IMR-90 (cell line): ENCODE results near the gene HOXD9. TPM values are rescaled to one million over a fixed set of nuclear protein-coding genes. Genes with fewer than 3 reads are reported as not detected.

Source experiments
- ATAC-seq: fragments of 200-7000 bp; cut with Tn5 transposase; 2 replicates; pipeline ENCODE4 v1.9.1; 2020; ENCODE audit warnings: low read depth, mild to moderate bottlenecking, moderate library complexity
- BruUV-seq: library from RNA; stranded (reverse); fragments of 400-500 nt; replicated peaks from 2 replicates; lab custom pipeline; 2021; lab: Mats Ljungman, UMichigan
- CTCF ChIA-PET: fragments of 300-600 bp; formaldehyde crosslinking; extraction: SDS; loops from one replicate; lab custom pipeline; 2021; ENCODE audit warnings: antibody characterized with exemption; lab: Yijun Ruan, JAX
- POLR2A ChIA-PET: fragments of 300-600 bp; sonication (Branson Sonifier 250); formaldehyde crosslinking; loops from one replicate; lab custom pipeline; 2022; ENCODE audit warnings: antibody characterized with exemption; ENCODE audit not compliant: unreplicated experiment; lab: Charles Lee
- DNase-seq: peaks from one replicate; pipeline ENCODE4 v3.0.0; 2013
- H2AFZ ChIP-seq: replicated peaks from 2 replicates; pipeline ENCODE3; 2013; ENCODE audit warnings: low read length, mild to moderate bottlenecking; ENCODE audit not compliant: poor library complexity
- H2AK5ac ChIP-seq: 2 replicates; pipeline ENCODE4 v1.6.1; 2013; ENCODE audit warnings: low read depth, low read length, inconsistent platforms
- H2AK9ac ChIP-seq: replicated peaks from 2 replicates; pipeline ENCODE3; 2013; ENCODE audit warnings: mild to moderate bottlenecking, low read depth, low read length, moderate library complexity; ENCODE audit not compliant: poor library complexity
- H2BK120ac ChIP-seq: 2 replicates; pipeline ENCODE4 v1.6.1; 2013; ENCODE audit warnings: low read depth, low read length, inconsistent platforms
- H2BK15ac ChIP-seq: 3 replicates; pipeline ENCODE4 v1.6.1; 2013; ENCODE audit warnings: low read depth, low read length, inconsistent platforms
- H2BK20ac ChIP-seq: 2 replicates; pipeline ENCODE4 v1.6.1; 2013; ENCODE audit warnings: low read depth, mild to moderate bottlenecking, inconsistent platforms, low read length, moderate library complexity
- H2BK5ac ChIP-seq: 2 replicates; pipeline ENCODE4 v1.6.1; 2013; ENCODE audit warnings: mild to moderate bottlenecking, low read depth, low read length, inconsistent platforms; ENCODE audit not compliant: poor library complexity, severe bottlenecking
- H3K14ac ChIP-seq: replicated peaks from 2 replicates; pipeline ENCODE4 v1.6.1; 2013; ENCODE audit warnings: low read depth, low read length, inconsistent platforms
- H3K18ac ChIP-seq: 2 replicates; pipeline ENCODE4 v1.6.1; 2013; ENCODE audit warnings: low read depth, low read length, control low read depth
- H3K23ac ChIP-seq: 2 replicates; pipeline ENCODE4 v1.6.1; 2013; ENCODE audit warnings: low read depth, low read length, inconsistent platforms
- H3K27ac ChIP-seq: 2 replicates; pipeline ENCODE4 v1.5.1; 2013; ENCODE audit warnings: mild to moderate bottlenecking, control low read depth, low read length; ENCODE audit not compliant: insufficient read depth
- H3K27me3 ChIP-seq: 2 replicates; pipeline ENCODE4 v1.6.1; 2013; ENCODE audit warnings: low read length; ENCODE audit not compliant: control insufficient read depth, insufficient read depth
- H3K36me3 ChIP-seq: 2 replicates; pipeline ENCODE4 v1.6.1; 2013; ENCODE audit warnings: low read length, mixed read lengths; ENCODE audit not compliant: control insufficient read depth, insufficient read depth
- H3K4ac ChIP-seq: 2 replicates; pipeline ENCODE4 v1.6.1; 2013; ENCODE audit warnings: low read depth, low read length, inconsistent platforms
- H3K4me1 ChIP-seq: 2 replicates; pipeline ENCODE4 v1.6.1; 2013; ENCODE audit warnings: low read length, mixed read lengths; ENCODE audit not compliant: control insufficient read depth, insufficient read depth
- H3K4me2 ChIP-seq: 2 replicates; pipeline ENCODE4 v1.6.1; 2013; ENCODE audit warnings: low read depth, mild to moderate bottlenecking, control low read depth, low read length, moderate library complexity
- H3K4me3 ChIP-seq: 2 replicates; pipeline ENCODE4 v1.5.1; 2013; ENCODE audit warnings: low read depth, mild to moderate bottlenecking, control low read depth, low read length, moderate library complexity; ENCODE audit not compliant: insufficient read depth
- H3K56ac ChIP-seq: 2 replicates; pipeline ENCODE4 v1.6.1; 2013; ENCODE audit warnings: low read length, inconsistent platforms; ENCODE audit not compliant: insufficient read depth; ENCODE audit errors: extremely low read depth
- H3K79me1 ChIP-seq, 2 experiments: 2 replicates each; pipeline ENCODE4 v1.6.1; 2013; ENCODE audit warnings: low read length in 2 of 2, inconsistent platforms in 1 of 2, low read depth in 1 of 2
- H3K9ac ChIP-seq: 2 replicates; pipeline ENCODE4 v1.6.1; 2013; ENCODE audit warnings: low read depth, low read length, control low read depth
- H3K9me1 ChIP-seq: 2 replicates; pipeline ENCODE4 v1.6.1; 2013; ENCODE audit warnings: low read length, inconsistent platforms; ENCODE audit not compliant: insufficient read depth
- H3K9me3 ChIP-seq: 2 replicates; pipeline ENCODE4 v1.6.1; 2013; ENCODE audit warnings: low read length; ENCODE audit not compliant: control insufficient read depth, insufficient read depth
- H4K20me1 ChIP-seq: 2 replicates; pipeline ENCODE4 v1.6.1; 2013; ENCODE audit warnings: low read length, inconsistent platforms; ENCODE audit not compliant: insufficient read depth
- H4K5ac ChIP-seq: 2 replicates; pipeline ENCODE4 v1.6.1; 2013; ENCODE audit warnings: mild to moderate bottlenecking, low read depth, low read length, control low read depth
- H4K8ac ChIP-seq, 2 experiments: 2 replicates each; pipeline ENCODE4 v1.6.1; 2013; ENCODE audit warnings: low read depth in 2 of 2, low read length in 2 of 2, control low read depth in 1 of 2, inconsistent platforms in 1 of 2
- H4K91ac ChIP-seq: 2 replicates; pipeline ENCODE4 v1.6.1; 2013; ENCODE audit warnings: low read depth, low read length, inconsistent platforms; ENCODE audit not compliant: insufficient read depth
- BHLHE40 ChIP-seq: fragments of 150-350 bp; IDR thresholded peaks from 2 replicates; pipeline ENCODE4 v1.6.1; 2016; ENCODE audit warnings: mild to moderate bottlenecking, low read depth, low read length
- CEBPB ChIP-seq: IDR thresholded peaks from 2 replicates; pipeline ENCODE4 v1.6.1; 2012; ENCODE audit warnings: low read depth, low read length, improper control_type of control experiment
- MAZ ChIP-seq: IDR thresholded peaks from 2 replicates; pipeline ENCODE4 v1.6.1; 2012; ENCODE audit warnings: low read depth, mild to moderate bottlenecking, low read length, improper control_type of control experiment, moderate library complexity, borderline replicate concordance
- MXI1 ChIP-seq: IDR thresholded peaks from 2 replicates; pipeline ENCODE4 v1.6.1; 2012; ENCODE audit warnings: low read depth, mild to moderate bottlenecking, low read length, moderate library complexity, borderline replicate concordance
- POLR2A ChIP-seq: IDR thresholded peaks from 2 replicates; pipeline ENCODE4 v1.6.1; 2012; ENCODE audit warnings: mild to moderate bottlenecking, low read depth, low read length
- WGBS, 2 experiments: methylation state at CpG; one replicate each; pipeline versions ENCODE4 v1.1.5 to v1.1.7; 2013; ENCODE audit warnings: missing lambda C conversion rate in 2 of 2; ENCODE audit not compliant: insufficient read length in 1 of 2; ENCODE audit errors: extremely low coverage in 2 of 2; 5-methylcytosine and 5-hydroxymethylcytosine counted together
- dilution Hi-C: fragments of 300-500 bp; cut with HindIII; formaldehyde crosslinking; loops from one replicate; pipeline ENCODE4 v1.14.3; 2018; ENCODE audit warnings: low sequenced_read_pairs; ENCODE audit not compliant: unreplicated experiment
- in situ Hi-C: fragments of 300-500 bp; cut with MboI; formaldehyde crosslinking; loops from 3 replicates; pipeline ENCODE4 v1.14.3; 2019; ENCODE audit warnings: low sequenced_read_pairs, inconsistent platforms, mixed read lengths
- intact Hi-C: fragments of 100-400 bp; cut with micrococcal nuclease; formaldehyde crosslinking; loops from 2 replicates; pipeline ENCODE4 v1.10.0; 2022
- polyA plus RNA-seq, 3 experiments: library from polyadenylated mRNA; depleted of rRNA; stranded (reverse); fragments of >200 nt; gene quantifications; 2 replicates each; pipeline ENCODE4 v1.2.3, GENCODE V29; 2012; ENCODE audit warnings: low replicate concordance in 1 of 3
- total RNA-seq: library from RNA; depleted of rRNA; stranded (reverse); fragments of >200 nt; gene quantifications from 2 replicates; pipeline ENCODE4 v1.2.3, GENCODE V29; 2012
- TF ChIP-seq, protein P1 (sequence below): conservative IDR thresholded peaks from 2 replicates; pipeline ENCODE4 v1.5.1; 2012; ENCODE audit warnings: mild to moderate bottlenecking, low read depth, low read length, improper control_type of control experiment
- TF ChIP-seq, protein P2 (sequence below): fragments of 150-350 bp; IDR thresholded peaks from 2 replicates; pipeline ENCODE4 v1.6.1; 2017; ENCODE audit warnings: mild to moderate bottlenecking, antibody characterized with exemption, low read length, low read depth
- TF ChIP-seq, protein P3 (sequence below): fragments of 150-350 bp; IDR thresholded peaks from 2 replicates; pipeline ENCODE4 v1.6.1; 2016; ENCODE audit warnings: low read depth, mild to moderate bottlenecking, low read length, moderate library complexity, borderline replicate concordance

The HOXD9 gene
- total and polyA plus RNA-seq, 2 of the 4 experiments (the other 2 are of a cell fraction): not detected

DNA sequence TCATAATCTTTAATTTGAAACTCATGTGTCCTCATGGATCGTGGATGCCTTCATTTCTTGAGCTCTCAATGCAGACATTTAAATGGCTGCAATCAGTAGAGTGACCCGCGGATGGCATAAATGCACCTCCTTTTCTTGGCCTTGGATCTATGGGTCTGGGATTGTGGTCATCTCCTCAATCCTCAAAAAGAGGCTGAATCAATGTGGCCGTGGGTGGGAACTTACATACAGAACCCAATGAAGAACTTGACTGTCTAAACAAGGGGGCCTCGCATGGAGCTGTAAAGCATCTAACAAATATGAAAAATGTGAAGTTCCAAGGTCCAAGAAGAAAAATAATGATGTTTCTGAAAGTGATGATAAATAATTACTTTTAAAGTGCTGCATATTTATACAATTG is 27.1 kb upstream of the HOXD9 start:
- in situ Hi-C loops: loop anchor here (10.0 to 25.0 kb wide), 4 partner anchors 411 to 1358 kb away; no protein-coding TSS in a partner anchor
- intact Hi-C loops: loop anchor here (5.0 to 10.0 kb wide), 3 partner anchors 843 to 1391 kb away; no protein-coding TSS in a partner anchor
- H3K9me1 ChIP-seq: no peaks in the 10 kb centered on the region
- WGBS, 2 experiments: 8% methylated on average over 2 of the region's 5 CpGs; no CpG with 5 or more reads in 1 of the 2 experiments
- peaks cover 3% of the 10 kb centered on the region; the same call in 1 of the 2 replicates for H3K4me1 ChIP-seq
- H2BK20ac ChIP-seq: no peak overlapping the region
- no peak overlapping the region for H3K56ac ChIP-seq
- no peaks in the 10 kb centered on the region for H4K20me1 ChIP-seq
- H3K9ac ChIP-seq: no peak overlapping the region
- H2BK5ac ChIP-seq: no peak overlapping the region
- H2BK120ac ChIP-seq: no peak overlapping the region
- no peak overlapping the region for H3K4ac ChIP-seq
- no peak for DNase-seq
- no peaks in the 10 kb centered on the region for H3K36me3 ChIP-seq
- H2BK15ac ChIP-seq: no peak overlapping the region
- BruUV-seq: no TSS peak
- H3K4me2 ChIP-seq: no peak overlapping the region
- no peak overlapping the region for H3K23ac ChIP-seq
- CTCF ChIA-PET: interaction anchor here (1.5 to 3.9 kb wide), 2 partner anchors 406 to 844 kb away, joined by 5 to 13 read pairs; no protein-coding TSS in a partner anchor
- POLR2A ChIA-PET: no interaction called here
- H3K9me3 ChIP-seq: peaks cover 9% of the 10 kb centered on the region
- no peak overlapping the region for H3K4me3 ChIP-seq
- H3K79me1 ChIP-seq: no peaks in the 10 kb centered on the region
- H2AK5ac ChIP-seq: no peak overlapping the region
- H3K18ac ChIP-seq: no peak overlapping the region
- no peak overlapping the region for H2AFZ ChIP-seq
- peaks cover 91% of the 10 kb centered on the region for H3K27me3 ChIP-seq
- no peak overlapping the region for H3K27ac ChIP-seq
- H3K14ac ChIP-seq: no peak overlapping the region
- no peak overlapping the region for H4K5ac ChIP-seq
- H2AK9ac ChIP-seq: no peak overlapping the region
- dilution Hi-C loops: no loop called here
- TF ChIP-seq BHLHE40 (no peak), CEBPB (no peak), MXI1 (no peak), MAZ (no peak), POLR2A (no peak)
- TF ChIP-seq, protein P1, sequence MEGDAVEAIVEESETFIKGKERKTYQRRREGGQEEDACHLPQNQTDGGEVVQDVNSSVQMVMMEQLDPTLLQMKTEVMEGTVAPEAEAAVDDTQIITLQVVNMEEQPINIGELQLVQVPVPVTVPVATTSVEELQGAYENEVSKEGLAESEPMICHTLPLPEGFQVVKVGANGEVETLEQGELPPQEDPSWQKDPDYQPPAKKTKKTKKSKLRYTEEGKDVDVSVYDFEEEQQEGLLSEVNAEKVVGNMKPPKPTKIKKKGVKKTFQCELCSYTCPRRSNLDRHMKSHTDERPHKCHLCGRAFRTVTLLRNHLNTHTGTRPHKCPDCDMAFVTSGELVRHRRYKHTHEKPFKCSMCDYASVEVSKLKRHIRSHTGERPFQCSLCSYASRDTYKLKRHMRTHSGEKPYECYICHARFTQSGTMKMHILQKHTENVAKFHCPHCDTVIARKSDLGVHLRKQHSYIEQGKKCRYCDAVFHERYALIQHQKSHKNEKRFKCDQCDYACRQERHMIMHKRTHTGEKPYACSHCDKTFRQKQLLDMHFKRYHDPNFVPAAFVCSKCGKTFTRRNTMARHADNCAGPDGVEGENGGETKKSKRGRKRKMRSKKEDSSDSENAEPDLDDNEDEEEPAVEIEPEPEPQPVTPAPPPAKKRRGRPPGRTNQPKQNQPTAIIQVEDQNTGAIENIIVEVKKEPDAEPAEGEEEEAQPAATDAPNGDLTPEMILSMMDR: no peak
- TF ChIP-seq, protein P2, sequence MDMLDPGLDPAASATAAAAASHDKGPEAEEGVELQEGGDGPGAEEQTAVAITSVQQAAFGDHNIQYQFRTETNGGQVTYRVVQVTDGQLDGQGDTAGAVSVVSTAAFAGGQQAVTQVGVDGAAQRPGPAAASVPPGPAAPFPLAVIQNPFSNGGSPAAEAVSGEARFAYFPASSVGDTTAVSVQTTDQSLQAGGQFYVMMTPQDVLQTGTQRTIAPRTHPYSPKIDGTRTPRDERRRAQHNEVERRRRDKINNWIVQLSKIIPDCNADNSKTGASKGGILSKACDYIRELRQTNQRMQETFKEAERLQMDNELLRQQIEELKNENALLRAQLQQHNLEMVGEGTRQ: no peak
- TF ChIP-seq, protein P3, sequence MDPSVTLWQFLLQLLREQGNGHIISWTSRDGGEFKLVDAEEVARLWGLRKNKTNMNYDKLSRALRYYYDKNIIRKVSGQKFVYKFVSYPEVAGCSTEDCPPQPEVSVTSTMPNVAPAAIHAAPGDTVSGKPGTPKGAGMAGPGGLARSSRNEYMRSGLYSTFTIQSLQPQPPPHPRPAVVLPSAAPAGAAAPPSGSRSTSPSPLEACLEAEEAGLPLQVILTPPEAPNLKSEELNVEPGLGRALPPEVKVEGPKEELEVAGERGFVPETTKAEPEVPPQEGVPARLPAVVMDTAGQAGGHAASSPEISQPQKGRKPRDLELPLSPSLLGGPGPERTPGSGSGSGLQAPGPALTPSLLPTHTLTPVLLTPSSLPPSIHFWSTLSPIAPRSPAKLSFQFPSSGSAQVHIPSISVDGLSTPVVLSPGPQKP: no peak
- H4K91ac ChIP-seq: no peak overlapping the region
- ATAC-seq: no peak
- no peak overlapping the region for H4K8ac ChIP-seq
